IMR-90 (cell line): ENCODE data around the gene EXOC6B. TPM values are rescaled to one million over a fixed set of nuclear protein-coding genes. Genes with fewer than 3 reads are reported as not detected.

Experiments used
- ATAC-seq: fragments of 200-7000 bp; cut with Tn5 transposase; 2 replicates; pipeline ENCODE4 v1.9.1; 2020; ENCODE audit warnings: low read depth, mild to moderate bottlenecking, moderate library complexity
- BruUV-seq: library from RNA; stranded (reverse); fragments of 400-500 nt; replicated peaks from 2 replicates; lab custom pipeline; 2021; lab: Mats Ljungman, UMichigan
- CTCF ChIA-PET: fragments of 300-600 bp; formaldehyde crosslinking; extraction: SDS; loops from one replicate; lab custom pipeline; 2021; ENCODE audit warnings: antibody characterized with exemption; lab: Yijun Ruan, JAX
- POLR2A ChIA-PET: fragments of 300-600 bp; sonication (Branson Sonifier 250); formaldehyde crosslinking; loops from one replicate; lab custom pipeline; 2022; ENCODE audit warnings: antibody characterized with exemption; ENCODE audit not compliant: unreplicated experiment; lab: Charles Lee
- DNase-seq: peaks from one replicate; pipeline ENCODE4 v3.0.0; 2013
- H2AFZ ChIP-seq: replicated peaks from 2 replicates; pipeline ENCODE3; 2013; ENCODE audit warnings: low read length, mild to moderate bottlenecking; ENCODE audit not compliant: poor library complexity
- H2AK5ac ChIP-seq: 2 replicates; pipeline ENCODE4 v1.6.1; 2013; ENCODE audit warnings: low read depth, low read length, inconsistent platforms
- H2AK9ac ChIP-seq: replicated peaks from 2 replicates; pipeline ENCODE3; 2013; ENCODE audit warnings: mild to moderate bottlenecking, low read depth, low read length, moderate library complexity; ENCODE audit not compliant: poor library complexity
- H2BK120ac ChIP-seq: 2 replicates; pipeline ENCODE4 v1.6.1; 2013; ENCODE audit warnings: low read depth, low read length, inconsistent platforms
- H2BK15ac ChIP-seq: 3 replicates; pipeline ENCODE4 v1.6.1; 2013; ENCODE audit warnings: low read depth, low read length, inconsistent platforms
- H2BK20ac ChIP-seq: 2 replicates; pipeline ENCODE4 v1.6.1; 2013; ENCODE audit warnings: low read depth, mild to moderate bottlenecking, inconsistent platforms, low read length, moderate library complexity
- H2BK5ac ChIP-seq: 2 replicates; pipeline ENCODE4 v1.6.1; 2013; ENCODE audit warnings: mild to moderate bottlenecking, low read depth, low read length, inconsistent platforms; ENCODE audit not compliant: poor library complexity, severe bottlenecking
- H3K14ac ChIP-seq: replicated peaks from 2 replicates; pipeline ENCODE4 v1.6.1; 2013; ENCODE audit warnings: low read depth, low read length, inconsistent platforms
- H3K18ac ChIP-seq: 2 replicates; pipeline ENCODE4 v1.6.1; 2013; ENCODE audit warnings: low read depth, low read length, control low read depth
- H3K23ac ChIP-seq: 2 replicates; pipeline ENCODE4 v1.6.1; 2013; ENCODE audit warnings: low read depth, low read length, inconsistent platforms
- H3K27ac ChIP-seq: 2 replicates; pipeline ENCODE4 v1.5.1; 2013; ENCODE audit warnings: mild to moderate bottlenecking, control low read depth, low read length; ENCODE audit not compliant: insufficient read depth
- H3K27me3 ChIP-seq: 2 replicates; pipeline ENCODE4 v1.6.1; 2013; ENCODE audit warnings: low read length; ENCODE audit not compliant: control insufficient read depth, insufficient read depth
- H3K36me3 ChIP-seq: 2 replicates; pipeline ENCODE4 v1.6.1; 2013; ENCODE audit warnings: low read length, mixed read lengths; ENCODE audit not compliant: control insufficient read depth, insufficient read depth
- H3K4ac ChIP-seq: 2 replicates; pipeline ENCODE4 v1.6.1; 2013; ENCODE audit warnings: low read depth, low read length, inconsistent platforms
- H3K4me1 ChIP-seq: 2 replicates; pipeline ENCODE4 v1.6.1; 2013; ENCODE audit warnings: low read length, mixed read lengths; ENCODE audit not compliant: control insufficient read depth, insufficient read depth
- H3K4me2 ChIP-seq: 2 replicates; pipeline ENCODE4 v1.6.1; 2013; ENCODE audit warnings: low read depth, mild to moderate bottlenecking, control low read depth, low read length, moderate library complexity
- H3K4me3 ChIP-seq: 2 replicates; pipeline ENCODE4 v1.5.1; 2013; ENCODE audit warnings: low read depth, mild to moderate bottlenecking, control low read depth, low read length, moderate library complexity; ENCODE audit not compliant: insufficient read depth
- H3K56ac ChIP-seq: 2 replicates; pipeline ENCODE4 v1.6.1; 2013; ENCODE audit warnings: low read length, inconsistent platforms; ENCODE audit not compliant: insufficient read depth; ENCODE audit errors: extremely low read depth
- H3K79me1 ChIP-seq, 2 experiments: 2 replicates each; pipeline ENCODE4 v1.6.1; 2013; ENCODE audit warnings: low read length in 2 of 2, inconsistent platforms in 1 of 2, low read depth in 1 of 2
- H3K9ac ChIP-seq: 2 replicates; pipeline ENCODE4 v1.6.1; 2013; ENCODE audit warnings: low read depth, low read length, control low read depth
- H3K9me1 ChIP-seq: 2 replicates; pipeline ENCODE4 v1.6.1; 2013; ENCODE audit warnings: low read length, inconsistent platforms; ENCODE audit not compliant: insufficient read depth
- H3K9me3 ChIP-seq: 2 replicates; pipeline ENCODE4 v1.6.1; 2013; ENCODE audit warnings: low read length; ENCODE audit not compliant: control insufficient read depth, insufficient read depth
- H4K20me1 ChIP-seq: 2 replicates; pipeline ENCODE4 v1.6.1; 2013; ENCODE audit warnings: low read length, inconsistent platforms; ENCODE audit not compliant: insufficient read depth
- H4K5ac ChIP-seq: 2 replicates; pipeline ENCODE4 v1.6.1; 2013; ENCODE audit warnings: mild to moderate bottlenecking, low read depth, low read length, control low read depth
- H4K8ac ChIP-seq, 2 experiments: 2 replicates each; pipeline ENCODE4 v1.6.1; 2013; ENCODE audit warnings: low read depth in 2 of 2, low read length in 2 of 2, control low read depth in 1 of 2, inconsistent platforms in 1 of 2
- H4K91ac ChIP-seq: 2 replicates; pipeline ENCODE4 v1.6.1; 2013; ENCODE audit warnings: low read depth, low read length, inconsistent platforms; ENCODE audit not compliant: insufficient read depth
- BHLHE40 ChIP-seq: fragments of 150-350 bp; IDR thresholded peaks from 2 replicates; pipeline ENCODE4 v1.6.1; 2016; ENCODE audit warnings: mild to moderate bottlenecking, low read depth, low read length
- CEBPB ChIP-seq: IDR thresholded peaks from 2 replicates; pipeline ENCODE4 v1.6.1; 2012; ENCODE audit warnings: low read depth, low read length, improper control_type of control experiment
- CTCF ChIP-seq: conservative IDR thresholded peaks from 2 replicates; pipeline ENCODE4 v1.5.1; 2012; ENCODE audit warnings: mild to moderate bottlenecking, low read depth, low read length, improper control_type of control experiment
- FOS ChIP-seq: fragments of 150-350 bp; IDR thresholded peaks from 2 replicates; pipeline ENCODE4 v1.6.1; 2016; ENCODE audit warnings: low read depth, low read length
- MAFK ChIP-seq: IDR thresholded peaks from 2 replicates; pipeline ENCODE4 v1.6.1; 2012; ENCODE audit warnings: low read depth, low read length, improper control_type of control experiment
- MAZ ChIP-seq: IDR thresholded peaks from 2 replicates; pipeline ENCODE4 v1.6.1; 2012; ENCODE audit warnings: low read depth, mild to moderate bottlenecking, low read length, improper control_type of control experiment, moderate library complexity, borderline replicate concordance
- MXI1 ChIP-seq: IDR thresholded peaks from 2 replicates; pipeline ENCODE4 v1.6.1; 2012; ENCODE audit warnings: low read depth, mild to moderate bottlenecking, low read length, moderate library complexity, borderline replicate concordance
- NFE2L2 ChIP-seq: fragments of 150-350 bp; IDR thresholded peaks from 2 replicates; pipeline ENCODE4 v1.6.1; 2016; ENCODE audit warnings: low read depth, mild to moderate bottlenecking, low read length
- RAD21 ChIP-seq: IDR thresholded peaks from 2 replicates; pipeline ENCODE4 v1.6.1; 2012; ENCODE audit warnings: low read length, improper control_type of control experiment
- RFX5 ChIP-seq: IDR thresholded peaks from 2 replicates; pipeline ENCODE4 v1.8.0; 2012; ENCODE audit warnings: low read depth, mild to moderate bottlenecking, low read length, moderate library complexity
- USF2 ChIP-seq: fragments of 150-350 bp; IDR thresholded peaks from 2 replicates; pipeline ENCODE4 v1.6.1; 2017; ENCODE audit warnings: mild to moderate bottlenecking, antibody characterized with exemption, low read length, low read depth
- dilution Hi-C: fragments of 300-500 bp; cut with HindIII; formaldehyde crosslinking; loops from one replicate; pipeline ENCODE4 v1.14.3; 2018; ENCODE audit warnings: low sequenced_read_pairs; ENCODE audit not compliant: unreplicated experiment
- in situ Hi-C: fragments of 300-500 bp; cut with MboI; formaldehyde crosslinking; loops from 3 replicates; pipeline ENCODE4 v1.14.3; 2019; ENCODE audit warnings: low sequenced_read_pairs, inconsistent platforms, mixed read lengths
- intact Hi-C: fragments of 100-400 bp; cut with micrococcal nuclease; formaldehyde crosslinking; loops from 2 replicates; pipeline ENCODE4 v1.10.0; 2022
- polyA plus RNA-seq, 3 experiments: library from polyadenylated mRNA; depleted of rRNA; stranded (reverse); fragments of >200 nt; gene quantifications; 2 replicates each; pipeline ENCODE4 v1.2.3, GENCODE V29; 2012; ENCODE audit warnings: low replicate concordance in 1 of 3
- total RNA-seq: library from RNA; depleted of rRNA; stranded (reverse); fragments of >200 nt; gene quantifications from 2 replicates; pipeline ENCODE4 v1.2.3, GENCODE V29; 2012

The EXOC6B gene
- total and polyA plus RNA-seq, 2 of the 4 experiments (the other 2 are of a cell fraction) = 10.2 to 29.4 TPM

- 0 out of 2 replicates have a peak, but pooled peaks cover 3% of the 10 kb centered on the region for H3K9me1 ChIP-seq
- H2AFZ ChIP-seq = no peak overlapping the region
- no peaks in the 10 kb centered on the region for H3K36me3 ChIP-seq
- no peaks in the 10 kb centered on the region for H3K79me1 ChIP-seq
- H3K18ac ChIP-seq = no peak overlapping the region
- no peak overlapping the region for H3K9ac ChIP-seq
- H3K9me3 ChIP-seq = no peaks in the 10 kb centered on the region
- ATAC-seq = no peak
- no peak overlapping the region for H2BK5ac ChIP-seq
- ChIA-PET POLR2A (no interaction called here), CTCF (interaction anchor here (1.0 kb wide), 1 partner anchor 14 kb away, joined by 3 read pairs; no protein-coding TSS in a partner anchor)
- H3K4me2 ChIP-seq = no peak overlapping the region
- intact Hi-C loops (no loop called here), in situ Hi-C loops (no loop called here), dilution Hi-C loops (no loop called here)
- TF ChIP-seq CTCF (no peak), MAFK (no peak), USF2 (no peak), FOS (no peak), MXI1 (no peak), RFX5 (no peak), BHLHE40 (no peak), CEBPB (no peak), MAZ (no peak), RAD21 (no peak), NFE2L2 (no peak)
- no peak overlapping the region for H2BK20ac ChIP-seq
- H3K56ac ChIP-seq = no peak overlapping the region
- no peaks in the 10 kb centered on the region for H3K27me3 ChIP-seq
- H2BK120ac ChIP-seq = no peak overlapping the region
- no peak for DNase-seq
- H2BK15ac ChIP-seq = no peak overlapping the region
- no peak overlapping the region for H2AK9ac ChIP-seq
- H3K27ac ChIP-seq = no peak overlapping the region
- H4K8ac ChIP-seq = no peak overlapping the region
- peaks cover 4% of the 10 kb centered on the region for H4K20me1 ChIP-seq
- BruUV-seq = no TSS peak
- no peak overlapping the region for H3K14ac ChIP-seq
- H2AK5ac ChIP-seq = no peak overlapping the region
- no peak overlapping the region for H3K4ac ChIP-seq
- H3K4me3 ChIP-seq = no peak overlapping the region
- no peaks in the 10 kb centered on the region for H3K4me1 ChIP-seq
- no peak overlapping the region for H4K91ac ChIP-seq
- no peak overlapping the region for H3K23ac ChIP-seq
- no peak overlapping the region for H4K5ac ChIP-seq
Measured at GRCh38 chr2:72362733-72363132, 463.1 kb downstream of the EXOC6B start.
